Ishikawa (cell line): Measurements from ENCODE around the gene TYW5.

Source experiments
- CEBPB ChIP-seq: IDR thresholded peaks from 2 replicates; pipeline ENCODE4 v1.6.1; 2012
- CREB1 ChIP-seq: IDR thresholded peaks from 2 replicates; pipeline ENCODE4 v1.6.1; 2012; ENCODE audit warnings: low read depth
- EGR1 ChIP-seq: IDR thresholded peaks from 2 replicates; pipeline ENCODE4 v1.6.1; 2012
- EP300 ChIP-seq: IDR thresholded peaks from 2 replicates; pipeline ENCODE4 v1.6.1; 2012; ENCODE audit warnings: borderline replicate concordance
- FOXM1 ChIP-seq: IDR thresholded peaks from 2 replicates; pipeline ENCODE4 v1.6.1; 2012; ENCODE audit warnings: low read depth, borderline replicate concordance
- MAX ChIP-seq: IDR thresholded peaks from 2 replicates; pipeline ENCODE4 v1.6.1; 2012
- NFIC ChIP-seq: IDR thresholded peaks from 2 replicates; pipeline ENCODE4 v1.6.1; 2012
- RAD21 ChIP-seq: IDR thresholded peaks from 2 replicates; pipeline ENCODE4 v1.6.1; 2012; ENCODE audit warnings: low read depth
- TAF1 ChIP-seq: IDR thresholded peaks from 2 replicates; pipeline ENCODE4 v1.6.1; 2012; ENCODE audit warnings: low read depth, mild to moderate bottlenecking
- TCF12 ChIP-seq: IDR thresholded peaks from 2 replicates; pipeline ENCODE4 v1.6.1; 2012; ENCODE audit warnings: low read depth
- TEAD4 ChIP-seq: IDR thresholded peaks from 2 replicates; pipeline ENCODE4 v1.6.1; 2012
- YY1 ChIP-seq: IDR thresholded peaks from 2 replicates; pipeline ENCODE4 v1.6.1; 2012; ENCODE audit warnings: low read depth
- ZBTB7A ChIP-seq: IDR thresholded peaks from 2 replicates; pipeline ENCODE4 v1.6.1; 2012; ENCODE audit warnings: low read depth
- TF ChIP-seq, protein P1 (sequence below): IDR thresholded peaks from 2 replicates; pipeline ENCODE4 v1.6.1; 2012; ENCODE audit warnings: low read depth, mild to moderate bottlenecking
- TF ChIP-seq, protein P2 (sequence below): IDR thresholded peaks from 2 replicates; pipeline ENCODE4 v1.6.1; 2012

Gene TYW5, protein sequence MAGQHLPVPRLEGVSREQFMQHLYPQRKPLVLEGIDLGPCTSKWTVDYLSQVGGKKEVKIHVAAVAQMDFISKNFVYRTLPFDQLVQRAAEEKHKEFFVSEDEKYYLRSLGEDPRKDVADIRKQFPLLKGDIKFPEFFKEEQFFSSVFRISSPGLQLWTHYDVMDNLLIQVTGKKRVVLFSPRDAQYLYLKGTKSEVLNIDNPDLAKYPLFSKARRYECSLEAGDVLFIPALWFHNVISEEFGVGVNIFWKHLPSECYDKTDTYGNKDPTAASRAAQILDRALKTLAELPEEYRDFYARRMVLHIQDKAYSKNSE

DNA sequence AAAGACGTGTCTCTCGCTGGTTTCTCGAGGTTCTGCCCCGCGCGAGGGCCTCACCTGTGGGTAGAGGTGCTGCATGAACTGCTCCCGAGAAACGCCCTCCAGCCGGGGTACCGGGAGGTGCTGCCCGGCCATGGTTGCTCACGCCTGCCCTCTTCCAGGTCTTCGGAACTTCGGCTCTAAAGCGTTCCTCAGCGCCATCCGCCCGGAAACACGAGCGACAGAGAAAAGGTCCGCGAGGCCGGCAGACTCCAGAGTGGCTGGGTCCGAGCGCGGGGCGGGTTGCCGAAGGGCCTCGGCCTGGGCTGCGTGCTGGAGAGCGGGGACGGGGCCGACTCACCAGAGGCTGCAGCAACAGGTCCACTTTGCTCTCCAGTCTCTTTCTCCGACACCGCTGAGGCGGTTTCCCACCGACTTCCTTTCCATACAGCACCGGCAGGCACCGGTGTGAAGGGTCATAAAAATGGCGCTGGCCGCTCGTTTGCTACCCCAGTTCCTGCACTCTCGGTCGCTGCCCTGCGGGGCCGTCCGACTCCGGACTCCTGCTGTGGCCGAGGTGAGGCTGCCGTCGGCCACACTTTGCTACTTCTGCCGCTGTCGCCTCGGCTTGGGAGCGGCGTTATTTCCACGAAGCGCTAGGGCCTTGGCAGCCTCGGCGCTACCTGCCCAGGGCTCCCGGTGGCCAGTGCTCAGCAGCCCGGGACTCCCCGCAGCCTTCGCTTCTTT is at the start of gene TYW5, which contains the start of gene MAIP1:
Gene TYW5, minus strand, starts transcription at position 153 of the 723 bp plus-strand sequence. Its CDS starts 21 bp downstream, at position 132.
Gene MAIP1, plus strand, starts transcription at position 244 of the 723 bp plus-strand sequence. Its CDS starts 217 bp downstream, at position 461.
- TF ChIP-seq EP300 (0 out of 2 replicates have a peak, but pooled peaks have one; percentile 24), TCF12 (peak; percentile 78), FOXM1 (0 out of 2 replicates have a peak, but pooled peaks have one; percentile 42), RAD21 (no peak), EGR1 (peak; percentile 52; the same call in 1 of the 2 replicates), CEBPB (no peak), NFIC (peak; percentile 14; the same call in 1 of the 2 replicates), CREB1 (no peak), TAF1 (peak; percentile 97), TEAD4 (no peak; the same call in 1 of the 2 replicates), MAX (peak; percentile 76), YY1 (peak; percentile 95)
- TF ChIP-seq, protein P1, sequence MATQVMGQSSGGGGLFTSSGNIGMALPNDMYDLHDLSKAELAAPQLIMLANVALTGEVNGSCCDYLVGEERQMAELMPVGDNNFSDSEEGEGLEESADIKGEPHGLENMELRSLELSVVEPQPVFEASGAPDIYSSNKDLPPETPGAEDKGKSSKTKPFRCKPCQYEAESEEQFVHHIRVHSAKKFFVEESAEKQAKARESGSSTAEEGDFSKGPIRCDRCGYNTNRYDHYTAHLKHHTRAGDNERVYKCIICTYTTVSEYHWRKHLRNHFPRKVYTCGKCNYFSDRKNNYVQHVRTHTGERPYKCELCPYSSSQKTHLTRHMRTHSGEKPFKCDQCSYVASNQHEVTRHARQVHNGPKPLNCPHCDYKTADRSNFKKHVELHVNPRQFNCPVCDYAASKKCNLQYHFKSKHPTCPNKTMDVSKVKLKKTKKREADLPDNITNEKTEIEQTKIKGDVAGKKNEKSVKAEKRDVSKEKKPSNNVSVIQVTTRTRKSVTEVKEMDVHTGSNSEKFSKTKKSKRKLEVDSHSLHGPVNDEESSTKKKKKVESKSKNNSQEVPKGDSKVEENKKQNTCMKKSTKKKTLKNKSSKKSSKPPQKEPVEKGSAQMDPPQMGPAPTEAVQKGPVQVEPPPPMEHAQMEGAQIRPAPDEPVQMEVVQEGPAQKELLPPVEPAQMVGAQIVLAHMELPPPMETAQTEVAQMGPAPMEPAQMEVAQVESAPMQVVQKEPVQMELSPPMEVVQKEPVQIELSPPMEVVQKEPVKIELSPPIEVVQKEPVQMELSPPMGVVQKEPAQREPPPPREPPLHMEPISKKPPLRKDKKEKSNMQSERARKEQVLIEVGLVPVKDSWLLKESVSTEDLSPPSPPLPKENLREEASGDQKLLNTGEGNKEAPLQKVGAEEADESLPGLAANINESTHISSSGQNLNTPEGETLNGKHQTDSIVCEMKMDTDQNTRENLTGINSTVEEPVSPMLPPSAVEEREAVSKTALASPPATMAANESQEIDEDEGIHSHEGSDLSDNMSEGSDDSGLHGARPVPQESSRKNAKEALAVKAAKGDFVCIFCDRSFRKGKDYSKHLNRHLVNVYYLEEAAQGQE: peak; percentile 13; the same call in 1 of the 2 replicates
- TF ChIP-seq, protein P2, sequence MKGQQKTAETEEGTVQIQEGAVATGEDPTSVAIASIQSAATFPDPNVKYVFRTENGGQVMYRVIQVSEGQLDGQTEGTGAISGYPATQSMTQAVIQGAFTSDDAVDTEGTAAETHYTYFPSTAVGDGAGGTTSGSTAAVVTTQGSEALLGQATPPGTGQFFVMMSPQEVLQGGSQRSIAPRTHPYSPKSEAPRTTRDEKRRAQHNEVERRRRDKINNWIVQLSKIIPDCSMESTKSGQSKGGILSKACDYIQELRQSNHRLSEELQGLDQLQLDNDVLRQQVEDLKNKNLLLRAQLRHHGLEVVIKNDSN: peak; percentile 50

- TF ChIP-seq TCF12 (no peak), MAX (no peak), RAD21 (no peak), EP300 (no peak), NFIC (no peak), CEBPB (no peak), TEAD4 (no peak), TAF1 (no peak), YY1 (no peak), FOXM1 (no peak)
- TF ChIP-seq, protein P1: no peak
Observed at GRCh38 chr2:200003444-200003843, 48.2 kb upstream of the TYW5 start.

GRCh38 chr2:200000444-200001163 is 45.3 kb upstream of the TYW5 start:
- TF ChIP-seq TCF12 (no peak), YY1 (no peak), EGR1 (no peak), CREB1 (no peak), RAD21 (no peak), MAX (no peak), NFIC (no peak), TAF1 (no peak), ZBTB7A (no peak), EP300 (no peak), TEAD4 (no peak), FOXM1 (no peak), CEBPB (no peak)
- TF ChIP-seq, protein P2: no peak
- TF ChIP-seq, protein P1: no peak
